ENCODE measurements around the gene DDIT3. TPM values are rescaled to one million over a fixed set of nuclear protein-coding genes. Genes with fewer than 3 reads are reported as not detected.

Gene DDIT3
- total and polyA plus RNA-seq, 10 donors = 18.0 to 43.9 (median 23.0) TPM

- Histone ChIP-seq H3K27me3 (replicated peaks in 1 of 7) (peaks cover 0 to 18% (median 0%) of the 10 kb centered on the region in 7 donors), H3K27ac (no peak overlapping the region), H3K4me1 (peaks cover 16 to 98% (median 64%) of the 10 kb centered on the region in 6 donors), H3K36me3 (peaks cover 0 to 79% (median 65%) of the 10 kb centered on the region in 6 donors), H3K9me3 (no peaks in the 10 kb centered on the region), H3K4me3 (no peak overlapping the region)
- 83 to 91% (median 83%) methylated on average over 3 of the region's 3 CpGs for WGBS, 5 donors
- no peak for TF ChIP-seq POLR2AphosphoS5 (IDR thresholded peaks at IDR 0.05)
- no peak for TF ChIP-seq CTCF (IDR thresholded peaks at IDR 0.05 in 8 of 11, conservative IDR thresholded peaks at IDR 0.05 in 3 of 11)
- no peak for TF ChIP-seq POLR2A (IDR thresholded peaks at IDR 0.05)
- no peak for DNase-seq
- intact Hi-C loops (cut with DNase I; ENCODE audit: low total_unique reads) = no loop called here
Measured at GRCh38 chr12:57473392-57473791, 46.9 kb downstream of the DDIT3 start.

- WGBS, 5 donors = 86 to 93% (median 90%) methylated on average over 3 of the region's 3 CpGs
- Histone ChIP-seq H3K9me3 (no peaks in the 10 kb centered on the region), H3K27me3 (replicated peaks in 1 of 7) (peaks cover 0 to 18% (median 0%) of the 10 kb centered on the region in 7 donors), H3K4me1 (peaks cover 16 to 88% (median 54%) of the 10 kb centered on the region in 6 donors), H3K27ac (no peak overlapping the region), H3K4me3 (no peak overlapping the region), H3K36me3 (peaks cover 0 to 89% (median 66%) of the 10 kb centered on the region in 6 donors)
- peak; percentile 17 for DNase-seq
- intact Hi-C loops (cut with DNase I; ENCODE audit: low total_unique reads) = no loop called here
- TF ChIP-seq CTCF (IDR thresholded peaks at IDR 0.05 in 8 of 11, conservative IDR thresholded peaks at IDR 0.05 in 3 of 11) = no peak
- TF ChIP-seq POLR2A (IDR thresholded peaks at IDR 0.05) = no peak
- TF ChIP-seq POLR2AphosphoS5 (IDR thresholded peaks at IDR 0.05) = no peak
Measured at GRCh38 chr12:57472391-57472790, 47.9 kb downstream of the DDIT3 start.

GRCh38 chr12:57471661-57472060 lies 48.7 kb downstream of the DDIT3 start:
- H3K4me3 ChIP-seq = peak overlapping the region in 1 of 8 donors; percentile 21
- intact Hi-C loops (cut with DNase I; ENCODE audit: low total_unique reads) = no loop called here
- TF ChIP-seq CTCF (IDR thresholded peaks at IDR 0.05 in 8 of 11, conservative IDR thresholded peaks at IDR 0.05 in 3 of 11) (no peak), POLR2A (IDR thresholded peaks at IDR 0.05) (no peak), POLR2AphosphoS5 (IDR thresholded peaks at IDR 0.05) (peak in 1 of 3 donors; percentile 19)
- peak overlapping the region in 2 of 8 donors; percentile 58 to 76 for H3K27ac ChIP-seq
- peak; percentile 33 for DNase-seq
- H3K36me3 ChIP-seq = peaks cover 0 to 96% (median 66%) of the 10 kb centered on the region in 6 donors
- H3K27me3 ChIP-seq (replicated peaks in 1 of 7) = peaks cover 0 to 18% (median 0%) of the 10 kb centered on the region in 7 donors
- WGBS, 5 donors = 82 to 98% (median 94%) methylated on average over 3 of the region's 3 CpGs
- H3K9me3 ChIP-seq = no peaks in the 10 kb centered on the region
- peaks cover 16 to 81% (median 49%) of the 10 kb centered on the region in 6 donors for H3K4me1 ChIP-seq

- intact Hi-C loops (cut with DNase I; ENCODE audit: low total_unique reads) = no loop called here
- H3K36me3 ChIP-seq = peaks cover 0 to 100% (median 66%) of the 10 kb centered on the region in 6 donors
- peak; percentile 41 for DNase-seq
- peaks cover 0 to 15% (median 0%) of the 10 kb centered on the region in 7 donors for H3K27me3 ChIP-seq (replicated peaks in 1 of 7)
- H3K27ac ChIP-seq = peak overlapping the region in 4 of 8 donors; percentile 32 to 76 (median 54)
- TF ChIP-seq CTCF (IDR thresholded peaks at IDR 0.05 in 8 of 11, conservative IDR thresholded peaks at IDR 0.05 in 3 of 11) (no peak), POLR2AphosphoS5 (IDR thresholded peaks at IDR 0.05) (no peak), POLR2A (IDR thresholded peaks at IDR 0.05) (no peak)
- peak overlapping the region in 1 of 8 donors; percentile 21 for H3K4me3 ChIP-seq
- H3K4me1 ChIP-seq = peaks cover 14 to 76% (median 44%) of the 10 kb centered on the region in 6 donors
- no peaks in the 10 kb centered on the region for H3K9me3 ChIP-seq
- WGBS, 5 donors = 84 to 98% (median 92%) methylated on average over 4 of the region's 4 CpGs
Measured at GRCh38 chr12:57470970-57471656, 49.2 kb downstream of the DDIT3 start.

All from spleen (tissue), 11 donors.